Measurements from ENCODE around the gene NCOR2.

DNA sequence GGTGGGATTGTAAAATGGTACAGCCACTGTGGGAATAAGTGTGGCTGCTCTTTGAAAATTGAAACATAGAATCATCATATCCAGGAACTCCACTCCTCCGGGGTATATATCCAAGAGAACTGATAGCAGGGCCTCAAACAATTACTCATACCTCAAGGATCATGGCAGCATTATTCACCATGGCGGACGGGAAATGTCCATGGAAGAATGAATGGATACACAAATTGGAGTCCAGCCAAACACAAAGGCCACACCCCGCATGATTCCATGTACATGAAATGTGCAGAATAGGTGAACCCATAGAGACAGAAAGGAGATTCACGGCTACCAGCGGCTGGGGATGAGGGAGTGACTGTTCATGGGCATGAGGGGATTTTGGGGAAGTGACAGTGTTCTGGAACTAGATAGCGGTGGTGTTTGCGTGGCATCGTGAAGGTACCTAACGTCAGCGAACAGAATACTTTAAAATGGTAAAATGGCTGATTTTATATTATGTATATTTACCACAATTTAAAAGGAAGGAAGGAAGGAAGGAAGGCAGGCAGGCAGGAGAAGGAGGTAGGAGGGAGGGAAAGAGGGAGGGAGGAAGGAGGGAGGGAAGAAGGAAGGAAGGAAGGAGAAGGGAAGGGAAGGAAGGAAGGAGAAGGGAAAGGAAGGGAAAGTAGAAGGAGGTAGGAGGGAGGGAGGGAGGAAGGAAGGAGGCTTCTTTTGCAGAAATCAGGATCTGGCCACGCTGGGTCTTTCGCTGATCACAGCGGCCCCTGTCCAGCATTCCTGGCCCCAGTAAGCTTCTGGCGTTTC is 14.1 kb upstream of the NCOR2 start:
- TF ChIP-seq, protein P1, sequence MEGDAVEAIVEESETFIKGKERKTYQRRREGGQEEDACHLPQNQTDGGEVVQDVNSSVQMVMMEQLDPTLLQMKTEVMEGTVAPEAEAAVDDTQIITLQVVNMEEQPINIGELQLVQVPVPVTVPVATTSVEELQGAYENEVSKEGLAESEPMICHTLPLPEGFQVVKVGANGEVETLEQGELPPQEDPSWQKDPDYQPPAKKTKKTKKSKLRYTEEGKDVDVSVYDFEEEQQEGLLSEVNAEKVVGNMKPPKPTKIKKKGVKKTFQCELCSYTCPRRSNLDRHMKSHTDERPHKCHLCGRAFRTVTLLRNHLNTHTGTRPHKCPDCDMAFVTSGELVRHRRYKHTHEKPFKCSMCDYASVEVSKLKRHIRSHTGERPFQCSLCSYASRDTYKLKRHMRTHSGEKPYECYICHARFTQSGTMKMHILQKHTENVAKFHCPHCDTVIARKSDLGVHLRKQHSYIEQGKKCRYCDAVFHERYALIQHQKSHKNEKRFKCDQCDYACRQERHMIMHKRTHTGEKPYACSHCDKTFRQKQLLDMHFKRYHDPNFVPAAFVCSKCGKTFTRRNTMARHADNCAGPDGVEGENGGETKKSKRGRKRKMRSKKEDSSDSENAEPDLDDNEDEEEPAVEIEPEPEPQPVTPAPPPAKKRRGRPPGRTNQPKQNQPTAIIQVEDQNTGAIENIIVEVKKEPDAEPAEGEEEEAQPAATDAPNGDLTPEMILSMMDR (IDR thresholded peaks at IDR 0.05) = no peak
- no peak for TF ChIP-seq EP300 (IDR thresholded peaks at IDR 0.05; ENCODE audit: low read depth)
- TF ChIP-seq POLR2A (IDR thresholded peaks at IDR 0.05) = no peak
- TF ChIP-seq POLR2AphosphoS5 (IDR thresholded peaks at IDR 0.05) = no peak

All from transverse colon (tissue), 4 donors.